HG02981 (cell line): ENCODE data around the gene PLCZ1.

Experiments used
- ATAC-seq: cut with Tn5 transposase; IDR thresholded peaks from one replicate; pipeline ENCODE4 v1.9.1; 2021; ENCODE audit warnings: mild to moderate bottlenecking, moderate library complexity; ENCODE audit not compliant: unreplicated experiment

Gene PLCZ1

GRCh38 chr12:18634382-18634781, 103.4 kb downstream of the PLCZ1 start:
- ATAC-seq, result no peak
